ENCODE results near the gene PPFIA2.

The PPFIA2 gene

GRCh38 chr12:81414441-81414840 is 344.7 kb downstream of the PPFIA2 start:
- H3K36me3 ChIP-seq (ENCODE audit: insufficient read depth, low read depth, low read length): no peaks in the 10 kb centered on the region
- H3K9ac ChIP-seq (ENCODE audit: low read depth, low read length): no peak overlapping the region
- no peaks in the 10 kb centered on the region for H3K27me3 ChIP-seq (ENCODE audit: insufficient read depth, low read length)
- H3K4me1 ChIP-seq (ENCODE audit: insufficient read depth, low read length): peaks cover 14% of the 10 kb centered on the region; the same call in 1 of the 2 replicates
- H3K4me3 ChIP-seq (ENCODE audit: low read length): no peak overlapping the region
- no peak overlapping the region for H3K27ac ChIP-seq (ENCODE audit: low read length)
- no peaks in the 10 kb centered on the region for H3K9me3 ChIP-seq (ENCODE audit: insufficient read depth, low read depth, low read length)

- Histone ChIP-seq H3K9me3 (ENCODE audit: insufficient read depth, low read depth, low read length) (no peaks in the 10 kb centered on the region), H3K27me3 (ENCODE audit: insufficient read depth, low read length) (no peaks in the 10 kb centered on the region), H3K27ac (ENCODE audit: low read length) (no peak overlapping the region), H3K4me1 (ENCODE audit: insufficient read depth, low read length) (peaks cover 14% of the 10 kb centered on the region; the same call in 1 of the 2 replicates), H3K36me3 (ENCODE audit: insufficient read depth, low read depth, low read length) (no peaks in the 10 kb centered on the region), H3K4me3 (ENCODE audit: low read length) (no peak overlapping the region), H3K9ac (ENCODE audit: low read depth, low read length) (no peak overlapping the region)
Measured at GRCh38 chr12:81412940-81413339, 346.2 kb downstream of the PPFIA2 start.

GRCh38 chr12:81403348-81403747 is 355.8 kb downstream of the PPFIA2 start:
- no peak overlapping the region for H3K27ac ChIP-seq (ENCODE audit: low read length)
- no peaks in the 10 kb centered on the region for H3K27me3 ChIP-seq (ENCODE audit: insufficient read depth, low read length)
- H3K4me3 ChIP-seq (ENCODE audit: low read length): no peak overlapping the region
- H3K4me1 ChIP-seq (ENCODE audit: insufficient read depth, low read length): no peaks in the 10 kb centered on the region; the same call in 1 of the 2 replicates
- H3K36me3 ChIP-seq (ENCODE audit: insufficient read depth, low read depth, low read length): no peaks in the 10 kb centered on the region
- no peak overlapping the region for H3K9ac ChIP-seq (ENCODE audit: low read depth, low read length)
- no peaks in the 10 kb centered on the region for H3K9me3 ChIP-seq (ENCODE audit: insufficient read depth, low read depth, low read length)

- no peaks in the 10 kb centered on the region for H3K36me3 ChIP-seq (ENCODE audit: insufficient read depth, low read depth, low read length)
- H3K9ac ChIP-seq (ENCODE audit: low read depth, low read length): no peak overlapping the region
- no peak overlapping the region for H3K27ac ChIP-seq (ENCODE audit: low read length)
- no peaks in the 10 kb centered on the region for H3K27me3 ChIP-seq (ENCODE audit: insufficient read depth, low read length)
- no peaks in the 10 kb centered on the region for H3K9me3 ChIP-seq (ENCODE audit: insufficient read depth, low read depth, low read length)
- H3K4me1 ChIP-seq (ENCODE audit: insufficient read depth, low read length): no peaks in the 10 kb centered on the region; the same call in 1 of the 2 replicates
- no peak overlapping the region for H3K4me3 ChIP-seq (ENCODE audit: low read length)
Measured at GRCh38 chr12:81401241-81401640, 357.9 kb downstream of the PPFIA2 start.

- no peak overlapping the region for H3K27ac ChIP-seq (ENCODE audit: low read length)
- no peak overlapping the region for H3K4me3 ChIP-seq (ENCODE audit: low read length)
- no peaks in the 10 kb centered on the region for H3K36me3 ChIP-seq (ENCODE audit: insufficient read depth, low read depth, low read length)
- H3K9me3 ChIP-seq (ENCODE audit: insufficient read depth, low read depth, low read length): no peaks in the 10 kb centered on the region
- no peak overlapping the region for H3K9ac ChIP-seq (ENCODE audit: low read depth, low read length)
- H3K4me1 ChIP-seq (ENCODE audit: insufficient read depth, low read length): no peaks in the 10 kb centered on the region; the same call in 1 of the 2 replicates
- H3K27me3 ChIP-seq (ENCODE audit: insufficient read depth, low read length): no peaks in the 10 kb centered on the region
Measured at GRCh38 chr12:81400024-81400423, 359.1 kb downstream of the PPFIA2 start.

- H3K9me3 ChIP-seq (ENCODE audit: insufficient read depth, low read depth, low read length): no peaks in the 10 kb centered on the region
- no peaks in the 10 kb centered on the region for H3K27me3 ChIP-seq (ENCODE audit: insufficient read depth, low read length)
- no peak overlapping the region for H3K27ac ChIP-seq (ENCODE audit: low read length)
- H3K9ac ChIP-seq (ENCODE audit: low read depth, low read length): no peak overlapping the region
- no peaks in the 10 kb centered on the region; the same call in 1 of the 2 replicates for H3K4me1 ChIP-seq (ENCODE audit: insufficient read depth, low read length)
- H3K36me3 ChIP-seq (ENCODE audit: insufficient read depth, low read depth, low read length): no peaks in the 10 kb centered on the region
- H3K4me3 ChIP-seq (ENCODE audit: low read length): no peak overlapping the region
Measured at GRCh38 chr12:81395431-81395830, 363.7 kb downstream of the PPFIA2 start.

- Histone ChIP-seq H3K4me1 (ENCODE audit: insufficient read depth, low read length) (no peaks in the 10 kb centered on the region), H3K4me3 (ENCODE audit: low read length) (no peak overlapping the region), H3K9me3 (ENCODE audit: insufficient read depth, low read depth, low read length) (no peaks in the 10 kb centered on the region), H3K27ac (ENCODE audit: low read length) (no peak overlapping the region), H3K9ac (ENCODE audit: low read depth, low read length) (no peak overlapping the region), H3K36me3 (ENCODE audit: insufficient read depth, low read depth, low read length) (no peaks in the 10 kb centered on the region), H3K27me3 (ENCODE audit: insufficient read depth, low read length) (no peaks in the 10 kb centered on the region)
Measured at GRCh38 chr12:81389550-81390099, 369.5 kb downstream of the PPFIA2 start.

GRCh38 chr12:81386101-81386500 is 373.0 kb downstream of the PPFIA2 start:
- Histone ChIP-seq H3K27ac (ENCODE audit: low read length) (no peak overlapping the region), H3K9me3 (ENCODE audit: insufficient read depth, low read depth, low read length) (no peaks in the 10 kb centered on the region), H3K4me1 (ENCODE audit: insufficient read depth, low read length) (no peaks in the 10 kb centered on the region), H3K9ac (ENCODE audit: low read depth, low read length) (no peak overlapping the region), H3K27me3 (ENCODE audit: insufficient read depth, low read length) (no peaks in the 10 kb centered on the region), H3K36me3 (ENCODE audit: insufficient read depth, low read depth, low read length) (no peaks in the 10 kb centered on the region), H3K4me3 (ENCODE audit: low read length) (no peak overlapping the region)

GRCh38 chr12:81381951-81382350 is 377.2 kb downstream of the PPFIA2 start:
- H3K27ac ChIP-seq (ENCODE audit: low read length): no peak overlapping the region
- H3K27me3 ChIP-seq (ENCODE audit: insufficient read depth, low read length): no peaks in the 10 kb centered on the region
- no peak overlapping the region for H3K9ac ChIP-seq (ENCODE audit: low read depth, low read length)
- H3K36me3 ChIP-seq (ENCODE audit: insufficient read depth, low read depth, low read length): no peaks in the 10 kb centered on the region
- H3K4me1 ChIP-seq (ENCODE audit: insufficient read depth, low read length): no peaks in the 10 kb centered on the region
- H3K4me3 ChIP-seq (ENCODE audit: low read length): no peak overlapping the region
- no peaks in the 10 kb centered on the region for H3K9me3 ChIP-seq (ENCODE audit: insufficient read depth, low read depth, low read length)

GRCh38 chr12:81378601-81379285 is 380.4 kb downstream of the PPFIA2 start:
- H3K4me1 ChIP-seq (ENCODE audit: insufficient read depth, low read length): no peaks in the 10 kb centered on the region
- H3K9ac ChIP-seq (ENCODE audit: low read depth, low read length): no peak overlapping the region
- H3K27me3 ChIP-seq (ENCODE audit: insufficient read depth, low read length): no peaks in the 10 kb centered on the region
- no peaks in the 10 kb centered on the region for H3K9me3 ChIP-seq (ENCODE audit: insufficient read depth, low read depth, low read length)
- no peaks in the 10 kb centered on the region for H3K36me3 ChIP-seq (ENCODE audit: insufficient read depth, low read depth, low read length)
- no peak overlapping the region for H3K4me3 ChIP-seq (ENCODE audit: low read length)
- H3K27ac ChIP-seq (ENCODE audit: low read length): no peak overlapping the region

- Histone ChIP-seq H3K9ac (ENCODE audit: low read depth, low read length) (no peak overlapping the region), H3K4me3 (ENCODE audit: low read length) (no peak overlapping the region), H3K9me3 (ENCODE audit: insufficient read depth, low read depth, low read length) (no peaks in the 10 kb centered on the region), H3K4me1 (ENCODE audit: insufficient read depth, low read length) (no peaks in the 10 kb centered on the region), H3K27me3 (ENCODE audit: insufficient read depth, low read length) (no peaks in the 10 kb centered on the region), H3K27ac (ENCODE audit: low read length) (no peak overlapping the region), H3K36me3 (ENCODE audit: insufficient read depth, low read depth, low read length) (no peaks in the 10 kb centered on the region)
Measured at GRCh38 chr12:81377771-81378170, 381.4 kb downstream of the PPFIA2 start.

GRCh38 chr12:81375969-81376368 is 383.2 kb downstream of the PPFIA2 start:
- Histone ChIP-seq H3K27ac (ENCODE audit: low read length) (no peak overlapping the region), H3K4me3 (ENCODE audit: low read length) (no peak overlapping the region), H3K27me3 (ENCODE audit: insufficient read depth, low read length) (no peaks in the 10 kb centered on the region), H3K36me3 (ENCODE audit: insufficient read depth, low read depth, low read length) (no peaks in the 10 kb centered on the region), H3K9ac (ENCODE audit: low read depth, low read length) (no peak overlapping the region), H3K9me3 (ENCODE audit: insufficient read depth, low read depth, low read length) (no peaks in the 10 kb centered on the region), H3K4me1 (ENCODE audit: insufficient read depth, low read length) (no peaks in the 10 kb centered on the region)
